ENCODE data around the gene ACACB.

ACACB gene

DNA sequence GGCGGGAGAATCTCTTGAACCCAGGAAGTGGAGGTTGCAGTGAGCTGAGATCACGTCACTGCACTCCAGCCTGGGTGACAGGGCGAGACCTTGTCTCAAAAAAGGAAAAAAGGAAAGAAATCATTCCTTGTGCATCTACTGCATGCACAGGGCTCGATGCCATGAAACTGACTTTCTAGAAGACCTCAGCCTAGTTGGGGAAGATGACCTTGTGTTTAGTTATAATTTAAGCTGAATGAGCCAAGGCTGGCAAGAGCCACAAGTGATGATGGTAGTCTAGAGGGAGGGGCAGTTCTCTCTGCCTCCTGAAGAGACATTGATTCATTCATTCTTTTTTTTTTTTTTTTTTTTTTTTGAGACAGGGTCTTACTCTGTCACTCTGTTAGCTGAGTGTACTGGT is 24.2 kb downstream of the ACACB start:
- TF ChIP-seq GATA2 (IDR thresholded peaks at IDR 0.05; ENCODE audit: low read depth, low read length) (no peak), GATA3 (IDR thresholded peaks at IDR 0.05; ENCODE audit: low read depth, low read length) (no peak)

DNA sequence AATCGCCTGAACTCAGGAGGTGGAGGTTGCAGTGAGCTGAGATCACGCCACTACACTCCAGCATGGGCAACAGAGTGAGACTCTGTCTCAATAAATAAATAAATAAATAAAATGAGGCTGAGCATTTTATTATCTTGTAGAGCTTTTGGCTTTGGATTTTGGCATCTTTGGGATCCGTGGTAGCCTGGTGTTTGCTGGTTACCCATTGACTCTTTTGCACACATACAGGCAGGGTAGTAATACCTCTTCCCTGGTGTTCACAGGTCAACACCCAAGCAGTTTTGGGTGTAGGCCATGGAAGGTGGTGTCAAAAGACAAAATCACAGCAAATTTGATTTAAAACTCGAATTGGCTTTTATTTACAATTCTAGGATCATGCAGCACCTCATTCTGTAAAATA is 27.8 kb downstream of the ACACB start:
- no peak for TF ChIP-seq GATA3 (IDR thresholded peaks at IDR 0.05; ENCODE audit: low read depth, low read length)
- no peak for TF ChIP-seq GATA2 (IDR thresholded peaks at IDR 0.05; ENCODE audit: low read depth, low read length)

- TF ChIP-seq GATA2 (IDR thresholded peaks at IDR 0.05; ENCODE audit: low read depth, low read length) (no peak), GATA3 (IDR thresholded peaks at IDR 0.05; ENCODE audit: low read depth, low read length) (no peak)
Observed at GRCh38 chr12:109147954-109148353, 31.6 kb downstream of the ACACB start.

DNA sequence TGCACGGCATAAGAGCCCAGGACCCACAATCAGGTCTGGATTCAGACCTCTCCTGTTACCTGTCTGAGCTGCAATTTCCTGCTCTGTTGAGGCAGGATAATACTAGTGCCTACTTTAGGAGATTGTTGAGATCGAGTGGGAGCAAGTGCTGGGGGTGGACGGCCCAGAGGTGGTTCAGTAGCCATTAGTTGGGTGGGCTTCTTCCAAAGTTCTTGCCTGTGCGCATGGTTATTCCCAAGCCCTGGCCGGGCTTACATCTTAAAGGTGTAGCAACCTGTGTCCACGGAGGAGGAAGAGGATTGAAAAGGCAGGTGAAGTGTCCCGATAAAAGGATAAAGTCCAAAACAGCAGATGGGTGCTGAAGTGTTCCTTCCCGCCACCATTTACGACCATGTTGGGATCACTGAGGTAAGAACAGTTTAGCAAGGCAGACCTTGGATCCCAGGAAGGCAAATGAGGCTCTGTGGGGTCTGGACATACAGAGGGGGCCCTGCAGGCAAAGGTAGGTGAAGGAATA is 33.8 kb downstream of the ACACB start:
- TF ChIP-seq GATA3 (IDR thresholded peaks at IDR 0.05; ENCODE audit: low read depth, low read length) (no peak), GATA2 (IDR thresholded peaks at IDR 0.05; ENCODE audit: low read depth, low read length) (no peak)

GRCh38 chr12:109151457-109151856 is 35.1 kb downstream of the ACACB start:
- no peak for TF ChIP-seq GATA2 (IDR thresholded peaks at IDR 0.05; ENCODE audit: low read depth, low read length)
- no peak for TF ChIP-seq GATA3 (IDR thresholded peaks at IDR 0.05; ENCODE audit: low read depth, low read length)

- TF ChIP-seq GATA2 (IDR thresholded peaks at IDR 0.05; ENCODE audit: low read depth, low read length): no peak
- no peak for TF ChIP-seq GATA3 (IDR thresholded peaks at IDR 0.05; ENCODE audit: low read depth, low read length)
Observed at GRCh38 chr12:109153821-109154441, 37.5 kb downstream of the ACACB start.

DNA sequence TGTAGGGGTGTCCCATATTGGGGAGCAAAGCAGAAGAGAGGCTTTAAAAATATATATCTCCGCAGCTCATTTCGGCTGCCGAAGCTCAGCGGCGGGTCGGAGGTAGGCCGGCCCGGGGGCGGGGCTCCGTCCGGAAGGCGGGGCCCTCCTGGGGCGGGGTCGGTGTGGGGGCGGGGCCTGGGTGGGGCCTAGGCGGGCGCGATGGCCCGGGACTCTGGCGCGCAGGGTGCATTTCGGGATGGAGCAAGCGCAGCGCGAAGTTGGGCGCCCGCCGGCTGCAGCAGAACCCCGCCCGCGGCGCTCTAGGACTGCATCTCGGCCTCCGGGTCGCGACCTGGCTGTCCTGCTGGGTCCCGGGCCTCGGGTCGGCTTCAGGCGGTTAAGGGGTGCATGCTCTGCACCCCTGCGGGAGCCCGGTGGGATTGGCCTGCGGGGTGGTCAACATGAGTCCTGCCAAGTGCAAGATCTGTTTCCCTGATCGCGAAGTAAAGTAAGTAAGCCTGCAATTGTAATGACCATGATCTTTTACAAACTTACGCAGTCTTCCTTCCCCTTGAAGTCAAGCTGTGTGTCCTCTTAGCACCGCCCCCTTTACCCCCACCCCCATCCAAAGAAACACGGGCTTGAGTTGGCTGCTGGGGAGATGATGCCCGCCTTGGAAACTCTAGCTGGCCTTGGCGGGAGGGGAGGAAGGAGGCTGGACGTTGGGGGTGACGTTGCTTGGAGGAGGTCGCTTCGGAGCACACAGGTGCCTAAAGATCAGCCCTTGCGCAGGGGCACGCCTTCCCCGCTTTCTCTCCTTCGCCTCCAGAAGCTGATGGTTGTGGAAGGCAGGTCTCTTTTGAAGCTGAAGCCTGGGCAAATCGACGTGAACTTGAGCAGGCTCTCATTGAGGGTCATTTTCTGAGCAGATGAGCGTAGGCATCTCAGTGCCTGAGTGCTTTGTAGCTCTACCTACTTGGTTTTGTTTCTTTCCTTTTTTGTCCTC is 38.4 kb downstream of the ACACB start:
- TF ChIP-seq GATA2 (IDR thresholded peaks at IDR 0.05; ENCODE audit: low read depth, low read length): no peak
- no peak for TF ChIP-seq GATA3 (IDR thresholded peaks at IDR 0.05; ENCODE audit: low read depth, low read length)

GRCh38 chr12:109156036-109156435 is 39.6 kb downstream of the ACACB start:
- TF ChIP-seq GATA3 (IDR thresholded peaks at IDR 0.05; ENCODE audit: low read depth, low read length): no peak
- TF ChIP-seq GATA2 (IDR thresholded peaks at IDR 0.05; ENCODE audit: low read depth, low read length): no peak

- no peak for TF ChIP-seq GATA2 (IDR thresholded peaks at IDR 0.05; ENCODE audit: low read depth, low read length)
- no peak for TF ChIP-seq GATA3 (IDR thresholded peaks at IDR 0.05; ENCODE audit: low read depth, low read length)
Observed at GRCh38 chr12:109156586-109156985, 40.2 kb downstream of the ACACB start.

GRCh38 chr12:109157986-109158385 is 41.6 kb downstream of the ACACB start:
- no peak for TF ChIP-seq GATA3 (IDR thresholded peaks at IDR 0.05; ENCODE audit: low read depth, low read length)
- TF ChIP-seq GATA2 (IDR thresholded peaks at IDR 0.05; ENCODE audit: low read depth, low read length): no peak

- TF ChIP-seq GATA3 (IDR thresholded peaks at IDR 0.05; ENCODE audit: low read depth, low read length) (no peak), GATA2 (IDR thresholded peaks at IDR 0.05; ENCODE audit: low read depth, low read length) (no peak)
Observed at GRCh38 chr12:109160433-109160832, 44.0 kb downstream of the ACACB start.

GRCh38 chr12:109160873-109161272 is 44.5 kb downstream of the ACACB start:
- TF ChIP-seq GATA2 (IDR thresholded peaks at IDR 0.05; ENCODE audit: low read depth, low read length): no peak
- TF ChIP-seq GATA3 (IDR thresholded peaks at IDR 0.05; ENCODE audit: low read depth, low read length): no peak

GRCh38 chr12:109162551-109162950 is 46.2 kb downstream of the ACACB start:
- TF ChIP-seq GATA2 (IDR thresholded peaks at IDR 0.05; ENCODE audit: low read depth, low read length): no peak
- no peak for TF ChIP-seq GATA3 (IDR thresholded peaks at IDR 0.05; ENCODE audit: low read depth, low read length)

- TF ChIP-seq GATA3 (IDR thresholded peaks at IDR 0.05; ENCODE audit: low read depth, low read length) (no peak), GATA2 (IDR thresholded peaks at IDR 0.05; ENCODE audit: low read depth, low read length) (no peak)
Observed at GRCh38 chr12:109163167-109163566, 46.8 kb downstream of the ACACB start.

DNA sequence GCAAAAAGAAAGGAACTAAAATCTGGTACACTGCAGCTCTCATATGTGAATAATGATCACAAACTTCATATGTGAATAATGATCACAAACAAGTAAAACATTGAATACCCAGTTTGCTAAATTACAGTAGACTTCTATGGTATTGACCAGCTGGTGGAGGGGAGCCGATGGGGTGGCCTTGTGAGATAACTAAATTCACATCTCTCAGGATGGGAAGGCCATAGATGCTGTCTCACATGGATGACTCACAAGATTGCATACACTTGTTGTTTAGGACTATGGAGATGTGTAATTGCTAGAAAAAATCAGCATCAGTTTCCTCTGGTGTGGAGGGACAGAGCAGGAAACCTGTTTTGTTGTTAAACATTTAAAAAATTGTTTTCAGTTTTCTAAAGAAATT is 49.2 kb downstream of the ACACB start:
- TF ChIP-seq GATA3 (IDR thresholded peaks at IDR 0.05; ENCODE audit: low read depth, low read length) (no peak), GATA2 (IDR thresholded peaks at IDR 0.05; ENCODE audit: low read depth, low read length) (no peak)

Measured in SH-SY5Y (cell line).